Gastrocnemius medialis (tissue), 4 donors: Measurements from ENCODE around the gene RNF113B.

Source experiments
- CTCF ChIP-seq, 5 experiments: fragments of 450-650 bp in 3 of 5; fragments of 200-600 bp in 2 of 5; sonication (generic) in 2 of 5; IDR thresholded peaks in 4 of 5; conservative IDR thresholded peaks in 1 of 5; 1 replicate in 4 of 5; 2 replicates in 1 of 5; pipeline ENCODE4 v1.5.1; 2016 to 2019; ENCODE audit warnings: antibody characterized with exemption in 5 of 5, mild to moderate bottlenecking in 3 of 5, moderate library complexity in 3 of 5
- POLR2A ChIP-seq, 2 donors: fragments of 450-650 bp; IDR thresholded peaks; one replicate each; pipeline ENCODE4 v1.6.1; 2017; ENCODE audit warnings: antibody characterized with exemption in 2 of 2, mild to moderate bottlenecking in 2 of 2, moderate library complexity in 2 of 2

- no peak for TF ChIP-seq CTCF (IDR thresholded peaks at IDR 0.05 in 4 of 5, conservative IDR thresholded peaks at IDR 0.05 in 1 of 5)
- TF ChIP-seq POLR2A (IDR thresholded peaks at IDR 0.05), result no peak
Measured at GRCh38 chr13:98181111-98181815, 4.2 kb upstream of the RNF113B start.
